H1 (cell line): ENCODE results near the gene KANSL2. TPM values are rescaled to one million over a fixed set of nuclear protein-coding genes. Genes with fewer than 3 reads are reported as not detected.

Experiments
- CTCF ChIA-PET: fragments of 300-600 bp; sonication (Branson Sonifier 250); formaldehyde crosslinking; loops from one replicate; lab custom pipeline; 2021; ENCODE audit not compliant: partially characterized antibody; lab: Charles Lee
- POLR2A ChIA-PET: fragments of 300-600 bp; sonication (Branson Sonifier 250); formaldehyde crosslinking; loops from one replicate; lab custom pipeline; 2021; ENCODE audit warnings: inconsistent platforms; ENCODE audit not compliant: partially characterized antibody; lab: Charles Lee
- DNase-seq, 2 experiments: peaks; one replicate each; pipeline versions ENCODE4 v3.0.0 to v3.0.0-alpha.2; 2010 to 2022; ENCODE audit warnings: low spot score in 2 of 2, low read depth in 1 of 2, mixed read lengths in 1 of 2
- FAIRE-seq: peaks from 2 replicates; lab custom pipeline; 2011; peaks lifted over from hg19 to GRCh38; lab: Jason Lieb, UNC
- H2AFZ ChIP-seq: 2 replicates; pipeline ENCODE4 v1.8.1; 2012; ENCODE audit warnings: low read length, inconsistent platforms
- H2AK5ac ChIP-seq: 2 replicates; pipeline ENCODE4 v1.6.1; 2013; ENCODE audit warnings: low read depth, low read length
- H2BK120ac ChIP-seq: replicated peaks from 2 replicates; pipeline ENCODE3; 2013; ENCODE audit warnings: low read depth, low read length, inconsistent platforms
- H2BK12ac ChIP-seq: 2 replicates; pipeline ENCODE4 v1.6.1; 2013; ENCODE audit warnings: low read depth, low read length
- H2BK15ac ChIP-seq: 2 replicates; pipeline ENCODE4 v1.6.1; 2013; ENCODE audit warnings: low read length
- H2BK20ac ChIP-seq: 2 replicates; pipeline ENCODE4 v1.6.1; 2013; ENCODE audit warnings: low read length
- H2BK5ac ChIP-seq: 2 replicates; pipeline ENCODE4 v1.6.1; 2013; ENCODE audit warnings: low read depth, low read length
- H3K14ac ChIP-seq: 2 replicates; pipeline ENCODE4 v1.6.1; 2013; ENCODE audit warnings: inconsistent platforms; ENCODE audit not compliant: insufficient read length
- H3K18ac ChIP-seq: 2 replicates; pipeline ENCODE4 v1.6.1; 2013; ENCODE audit warnings: low read length; ENCODE audit errors: extremely low read depth
- H3K23ac ChIP-seq: 2 replicates; pipeline ENCODE4 v1.6.1; 2013; ENCODE audit warnings: inconsistent platforms; ENCODE audit not compliant: insufficient read length
- H3K23me2 ChIP-seq: 2 replicates; pipeline ENCODE4 v1.6.1; 2013; ENCODE audit warnings: low read depth, low read length
- H3K27ac ChIP-seq: 2 replicates; pipeline ENCODE4 v1.6.1; 2011; ENCODE audit warnings: low read depth, low read length, inconsistent platforms
- H3K27me3 ChIP-seq, 4 experiments: replicated peaks in 1 of 4; 1 replicate in 1 of 4; 2 replicates in 3 of 4; pipeline versions ENCODE4 v1.6.1 to v1.8.1; 2011 to 2013; ENCODE audit warnings: low read length in 3 of 4, mild to moderate bottlenecking in 3 of 4, inconsistent platforms in 2 of 4, mixed read lengths in 2 of 4, moderate library complexity in 1 of 4; ENCODE audit not compliant: control insufficient read depth in 3 of 4, insufficient read depth in 3 of 4; ENCODE audit errors: extremely low read depth in 1 of 4
- H3K36me3 ChIP-seq, 4 experiments: 2 replicates each; pipeline versions ENCODE4 v1.6.1 to v1.8.1; 2011 to 2013; ENCODE audit warnings: mild to moderate bottlenecking in 4 of 4, low read length in 3 of 4, moderate library complexity in 2 of 4, control low read depth in 1 of 4, inconsistent platforms in 1 of 4; ENCODE audit not compliant: insufficient read depth in 4 of 4, control insufficient read depth in 2 of 4
- H3K4ac ChIP-seq: replicated peaks from 2 replicates; pipeline ENCODE3; 2013; ENCODE audit warnings: low read length, low read depth, mixed read lengths, inconsistent platforms; ENCODE audit not compliant: insufficient read length
- H3K4me1 ChIP-seq, 4 experiments: replicated peaks in 1 of 4; 1 replicate in 1 of 4; 2 replicates in 3 of 4; pipeline versions ENCODE4 v1.6.1 to v1.8.1; 2011 to 2013; ENCODE audit warnings: low read length in 3 of 4, inconsistent platforms in 2 of 4, mixed read lengths in 1 of 4; ENCODE audit not compliant: insufficient read depth in 4 of 4, control insufficient read depth in 3 of 4
- H3K4me2 ChIP-seq, 2 experiments: 2 replicates each; pipeline versions ENCODE4 v1.6.1 to v1.8.1; 2011 to 2013; ENCODE audit warnings: low read depth in 2 of 2, low read length in 2 of 2, control low read depth in 1 of 2, inconsistent platforms in 1 of 2, mild to moderate bottlenecking in 1 of 2; ENCODE audit not compliant: insufficient read depth in 1 of 2
- H3K4me3 ChIP-seq, 4 experiments: fragments of 200-600, 300-600 bp in 1 of 4; sonication (generic), shearing (Covaris generic), sonication (Bioruptor Twin) in 1 of 4; 2 replicates each; pipeline versions ENCODE4 v1.5.1 to v1.8.1; 2011 to 2016; ENCODE audit warnings: low read length in 4 of 4, low read depth in 3 of 4, control low read depth in 2 of 4, inconsistent platforms in 2 of 4, mild to moderate bottlenecking in 2 of 4, mixed read lengths in 1 of 4, moderate library complexity in 1 of 4; ENCODE audit not compliant: insufficient read depth in 2 of 4; ENCODE audit errors: extremely low read depth in 1 of 4
- H3K56ac ChIP-seq: replicated peaks from 2 replicates; pipeline ENCODE3; 2013; ENCODE audit warnings: low read depth, mild to moderate bottlenecking, mixed read lengths, low read length, inconsistent platforms; ENCODE audit not compliant: insufficient read length
- H3K79me1 ChIP-seq: 2 replicates; pipeline ENCODE4 v1.6.1; 2013; ENCODE audit warnings: low read depth, low read length, control low read depth
- H3K79me2 ChIP-seq, 2 experiments: 2 replicates each; pipeline versions ENCODE4 v1.6.1 to v1.8.1; 2012 to 2013; ENCODE audit warnings: low read length in 2 of 2, mild to moderate bottlenecking in 2 of 2, inconsistent platforms in 1 of 2; ENCODE audit not compliant: insufficient read depth in 2 of 2, control insufficient read depth in 1 of 2
- H3K9ac ChIP-seq, 4 experiments: replicated peaks in 1 of 4; 1 replicate in 1 of 4; 2 replicates in 3 of 4; pipeline versions ENCODE4 v1.6.1 to v1.8.1; 2011 to 2013; ENCODE audit warnings: low read depth in 3 of 4, low read length in 3 of 4, control low read depth in 2 of 4, mild to moderate bottlenecking in 2 of 4, moderate library complexity in 2 of 4, inconsistent platforms in 1 of 4; ENCODE audit errors: extremely low read depth in 1 of 4
- H3K9me3 ChIP-seq, 2 experiments: 2 replicates each; pipeline versions ENCODE4 v1.6.1 to v1.8.1; 2012 to 2013; ENCODE audit warnings: mild to moderate bottlenecking in 2 of 2, moderate library complexity in 2 of 2, control low read depth in 1 of 2, inconsistent platforms in 1 of 2, low read depth in 1 of 2, low read length in 1 of 2, mixed read lengths in 1 of 2; ENCODE audit not compliant: insufficient read depth in 2 of 2
- H4K20me1 ChIP-seq, 2 experiments: replicated peaks in 1 of 2; 2 replicates each; pipeline versions ENCODE3 to v1.8.1; 2011 to 2013; ENCODE audit warnings: inconsistent platforms in 2 of 2, low read length in 2 of 2, mild to moderate bottlenecking in 1 of 2; ENCODE audit not compliant: insufficient read depth in 2 of 2, control insufficient read depth in 1 of 2
- H4K5ac ChIP-seq: 2 replicates; pipeline ENCODE4 v1.6.1; 2013; ENCODE audit warnings: low read length, low read depth, mixed read lengths, inconsistent platforms; ENCODE audit not compliant: insufficient read length
- H4K8ac ChIP-seq: 2 replicates; pipeline ENCODE4 v1.8.0; 2013; ENCODE audit warnings: mild to moderate bottlenecking, moderate library complexity, low read length, inconsistent platforms; ENCODE audit not compliant: insufficient read depth; ENCODE audit errors: extremely low read depth
- H4K91ac ChIP-seq: replicated peaks from 2 replicates; pipeline ENCODE3; 2013; ENCODE audit warnings: low read length, mixed read lengths, inconsistent platforms; ENCODE audit not compliant: insufficient read length
- KDM5A ChIP-seq: fragments of 200-600 bp; IDR thresholded peaks from 2 replicates; pipeline ENCODE4 v1.7.1; 2012; ENCODE audit warnings: mild to moderate bottlenecking, low read length, inconsistent platforms, mixed read lengths
- NRF1 ChIP-seq: IDR thresholded peaks from 2 replicates; pipeline ENCODE4 v1.6.1; 2011; ENCODE audit warnings: mild to moderate bottlenecking, low read depth, low read length, improper control_type of control experiment
- POLR2A ChIP-seq, 2 experiments: IDR thresholded peaks; 1 replicate in 1 of 2; 2 replicates in 1 of 2; pipeline ENCODE4 v1.6.1; 2011; ENCODE audit warnings: low read depth in 2 of 2, low read length in 2 of 2, mild to moderate bottlenecking in 2 of 2; ENCODE audit errors: control extremely low read depth in 1 of 2
- SIN3A ChIP-seq, 2 experiments: IDR thresholded peaks in 1 of 2; conservative IDR thresholded peaks in 1 of 2; 2 replicates each; pipeline ENCODE4 v1.6.1; 2011 to 2012; ENCODE audit warnings: low read length in 2 of 2, improper control_type of control experiment in 1 of 2, low read depth in 1 of 2, mild to moderate bottlenecking in 1 of 2
- SRF ChIP-seq: IDR thresholded peaks from 2 replicates; pipeline ENCODE4 v1.6.1; 2011; ENCODE audit warnings: mild to moderate bottlenecking, low read depth, low read length, moderate library complexity
- WGBS, 2 experiments: shearing (Covaris generic) in 1 of 2; methylation state at CpG; one replicate each; pipeline versions ENCODE4 v1.1.6 to v1.1.7; 2013 to 2015; ENCODE audit warnings: low lambda C conversion rate in 2 of 2, mixed read lengths in 2 of 2, inconsistent platforms in 1 of 2, low coverage in 1 of 2, missing lambda C conversion rate in 1 of 2; ENCODE audit not compliant: insufficient replicate concordance in 2 of 2, insufficient coverage in 1 of 2, insufficient read length in 1 of 2; ENCODE audit errors: extremely low coverage in 1 of 2, missing lambda C conversion rate in 1 of 2; 5-methylcytosine and 5-hydroxymethylcytosine counted together
- polyA plus RNA-seq, 7 experiments: library from polyadenylated mRNA; depleted of rRNA in 3 of 7; stranded (reverse) in 5 of 7; unstranded in 2 of 7; fragments of >200 nt in 5 of 7; fragments of 200-250 nt in 2 of 7; gene quantifications; 1 replicate in 5 of 7; 2 replicates in 1 of 7; 4 replicates in 1 of 7; pipeline versions ENCODE4 v1.2.1 to v1.2.3, GENCODE V29; 2011 to 2013; ENCODE audit warnings: missing spikeins in 2 of 7, mixed read lengths in 2 of 7
- total RNA-seq: library from RNA; stranded (reverse); fragmentation: NEBNext Ultra II Directional; extraction: Animal tissue kit (Norgen Biotek cat#: 25700); gene quantifications from 2 replicates; pipeline ENCODE4 v1.2.1, GENCODE V29; 2021
- TF ChIP-seq, protein P1 (sequence below): IDR thresholded peaks from 2 replicates; pipeline ENCODE4 v1.6.1; 2012; ENCODE audit warnings: low read length, inconsistent platforms
- TF ChIP-seq, protein P2 (sequence below): IDR thresholded peaks from 2 replicates; pipeline ENCODE4 v1.6.1; 2011; ENCODE audit warnings: low read depth, mild to moderate bottlenecking, low read length; ENCODE audit not compliant: insufficient read depth

KANSL2 gene
- total and polyA plus RNA-seq, 2 of the 8 experiments (the other 6 are each of a cell fraction or from before 2014, with no cell fraction given) = 48.4 to 50.7 TPM

DNA sequence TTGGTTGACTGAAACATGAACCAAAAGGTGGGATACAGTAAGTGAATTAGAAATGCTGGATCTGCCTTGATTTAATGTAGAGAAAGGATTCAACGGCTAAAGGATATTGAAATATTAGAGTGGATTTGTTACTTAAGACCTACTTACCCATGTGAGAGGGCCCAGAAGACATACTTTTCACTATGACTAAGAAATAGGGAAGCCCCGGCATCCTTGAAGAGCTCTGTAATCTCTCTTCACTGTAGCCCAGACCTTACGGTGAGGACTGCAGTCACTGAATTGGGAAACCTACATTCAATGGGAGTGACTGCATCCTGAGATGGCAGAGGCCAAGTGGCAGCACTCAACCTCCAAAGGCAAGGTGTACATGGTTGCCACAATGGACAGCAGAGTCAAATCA is 52.5 kb downstream of the KANSL2 start:
- no peak overlapping the region for H3K18ac ChIP-seq
- H3K4me1 ChIP-seq = no peaks in the 10 kb centered on the region
- CTCF ChIA-PET = interaction anchor here (1.3 to 3.5 kb wide), 2 partner anchors 10 to 88 kb away, joined by 3 to 22 read pairs; no protein-coding TSS in a partner anchor
- no peak overlapping the region for H3K23ac ChIP-seq
- WGBS, 2 experiments = 90% methylated on average over 3 of the region's 3 CpGs; no CpG with 5 or more reads in 1 of the 2 experiments
- H3K9me3 ChIP-seq = no peaks in the 10 kb centered on the region
- POLR2A ChIA-PET = no interaction called here
- H4K20me1 ChIP-seq = no peaks in the 10 kb centered on the region
- H2BK120ac ChIP-seq = no peak overlapping the region
- FAIRE-seq (no peak), DNase-seq (no peak)
- H3K4me3 ChIP-seq = no peak overlapping the region
- no peak overlapping the region for H4K91ac ChIP-seq
- H3K79me2 ChIP-seq = no peaks in the 10 kb centered on the region
- no peaks in the 10 kb centered on the region for H3K79me1 ChIP-seq
- no peak overlapping the region for H2AFZ ChIP-seq
- H4K5ac ChIP-seq = no peak overlapping the region
- H2BK5ac ChIP-seq = no peak overlapping the region
- H3K56ac ChIP-seq = no peak overlapping the region
- no peaks in the 10 kb centered on the region for H3K27me3 ChIP-seq
- H3K14ac ChIP-seq = no peak overlapping the region
- H2AK5ac ChIP-seq = no peak overlapping the region
- no peak overlapping the region for H2BK12ac ChIP-seq
- H3K23me2 ChIP-seq = no peaks in the 10 kb centered on the region; the same call in 1 of the 2 replicates
- no peak overlapping the region for H3K9ac ChIP-seq
- H4K8ac ChIP-seq = peak overlapping the region; percentile 28; the same call in 1 of the 2 replicates
- H3K4ac ChIP-seq = no peak overlapping the region
- H3K4me2 ChIP-seq = no peak overlapping the region
- H3K36me3 ChIP-seq = no peaks in the 10 kb centered on the region
- H2BK20ac ChIP-seq = no peak overlapping the region
- no peak overlapping the region for H2BK15ac ChIP-seq
- no peak overlapping the region for H3K27ac ChIP-seq
- no peak for TF ChIP-seq KDM5A
- no peak for TF ChIP-seq POLR2A (IDR thresholded peaks at IDR 0.05; ENCODE audit: control extremely low read depth in 1 of 2, low read depth in 2 of 2, low read length in 2 of 2)
- no peak for TF ChIP-seq SRF
- no peak for TF ChIP-seq NRF1
- TF ChIP-seq, protein P1, sequence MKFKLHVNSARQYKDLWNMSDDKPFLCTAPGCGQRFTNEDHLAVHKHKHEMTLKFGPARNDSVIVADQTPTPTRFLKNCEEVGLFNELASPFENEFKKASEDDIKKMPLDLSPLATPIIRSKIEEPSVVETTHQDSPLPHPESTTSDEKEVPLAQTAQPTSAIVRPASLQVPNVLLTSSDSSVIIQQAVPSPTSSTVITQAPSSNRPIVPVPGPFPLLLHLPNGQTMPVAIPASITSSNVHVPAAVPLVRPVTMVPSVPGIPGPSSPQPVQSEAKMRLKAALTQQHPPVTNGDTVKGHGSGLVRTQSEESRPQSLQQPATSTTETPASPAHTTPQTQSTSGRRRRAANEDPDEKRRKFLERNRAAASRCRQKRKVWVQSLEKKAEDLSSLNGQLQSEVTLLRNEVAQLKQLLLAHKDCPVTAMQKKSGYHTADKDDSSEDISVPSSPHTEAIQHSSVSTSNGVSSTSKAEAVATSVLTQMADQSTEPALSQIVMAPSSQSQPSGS = no peak
- TF ChIP-seq SIN3A (conservative IDR thresholded peaks at IDR 0.05 in 1 of 2, IDR thresholded peaks at IDR 0.05 in 1 of 2; ENCODE audit: low read depth in 1 of 2, low read length in 2 of 2) = no peak
- TF ChIP-seq, protein P2, sequence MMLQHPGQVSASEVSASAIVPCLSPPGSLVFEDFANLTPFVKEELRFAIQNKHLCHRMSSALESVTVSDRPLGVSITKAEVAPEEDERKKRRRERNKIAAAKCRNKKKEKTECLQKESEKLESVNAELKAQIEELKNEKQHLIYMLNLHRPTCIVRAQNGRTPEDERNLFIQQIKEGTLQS = no peak
